K562 treated with DMSO at 1 percent for 4 hours (cell line): Measurements from ENCODE around the gene TMEM31. TPM values are rescaled to one million over a fixed set of nuclear protein-coding genes. Genes with fewer than 3 reads are reported as not detected.

Experiments
- total RNA-seq: library from RNA; unstranded; fragments of 300-600 nt; gene quantifications from 2 replicates; pipeline ENCODE4 v1.2.3, GENCODE V29; 2022; ENCODE audit not compliant: insufficient read depth

TMEM31 gene, protein sequence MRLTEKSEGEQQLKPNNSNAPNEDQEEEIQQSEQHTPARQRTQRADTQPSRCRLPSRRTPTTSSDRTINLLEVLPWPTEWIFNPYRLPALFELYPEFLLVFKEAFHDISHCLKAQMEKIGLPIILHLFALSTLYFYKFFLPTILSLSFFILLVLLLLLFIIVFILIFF
- total RNA-seq = not detected in 2 replicates

DNA sequence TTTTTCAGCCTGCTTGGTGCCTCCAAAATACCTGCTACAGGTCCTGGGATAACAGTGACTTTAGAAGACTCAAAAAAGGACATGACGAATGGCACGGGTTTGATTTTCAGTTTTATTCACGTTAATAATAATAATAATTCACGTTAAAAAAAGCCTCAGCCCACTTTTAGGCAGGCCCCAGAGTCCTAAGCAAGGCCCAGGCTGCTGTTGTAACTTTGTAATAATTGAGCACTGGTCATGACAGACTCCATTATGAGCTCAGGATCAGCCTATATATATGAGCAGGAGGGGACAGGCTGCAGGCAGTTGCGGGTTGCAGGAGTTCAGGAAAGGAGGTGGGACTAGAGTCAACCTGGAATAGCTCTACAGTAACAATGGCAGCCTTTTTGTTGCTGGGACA is at the start of gene TMEM31:
Gene TMEM31 (plus strand): TSS at position 301 of the 400 bp plus-strand sequence. CDS start 1,350 bp downstream, outside the sequence.

DNA sequence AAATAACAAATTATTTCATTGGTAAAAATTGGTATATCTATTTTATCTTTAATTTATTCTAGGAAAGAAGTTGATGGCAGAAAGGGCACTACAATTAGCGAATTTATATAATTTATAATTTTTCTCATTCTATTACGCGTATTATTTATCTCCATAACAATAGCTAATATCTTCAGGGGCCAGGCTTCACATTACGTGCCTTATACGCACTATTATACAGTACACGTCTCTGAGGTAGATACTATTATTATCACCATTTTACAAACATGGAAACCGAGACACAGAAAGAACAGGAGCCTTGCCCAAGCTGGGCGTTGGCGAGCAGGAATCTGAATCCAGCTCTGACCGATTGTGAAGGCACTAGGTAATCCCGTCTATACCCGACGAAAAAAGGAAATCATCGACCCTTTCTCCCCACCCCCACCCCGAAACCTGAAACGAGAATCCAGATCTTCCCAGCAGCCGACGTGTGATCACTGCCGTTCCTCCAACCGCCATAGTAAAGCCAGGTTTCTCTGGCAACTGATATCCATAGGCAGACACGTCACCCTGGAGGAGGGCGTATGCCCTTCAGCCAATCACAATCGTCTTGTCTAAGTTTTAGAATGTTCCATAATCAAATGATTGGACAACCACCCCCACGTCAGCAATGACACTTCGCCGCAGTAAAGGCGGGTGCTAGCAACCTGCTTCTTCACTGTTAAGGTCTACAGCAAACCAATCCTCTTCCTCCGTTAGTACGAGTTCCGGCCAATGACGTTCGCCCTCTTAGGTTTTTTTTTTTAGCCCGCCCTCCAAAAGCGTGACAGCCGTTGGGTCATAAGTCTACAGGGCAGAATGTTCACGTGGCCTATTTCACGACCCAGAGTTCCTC is 24.3 kb upstream of the TMEM31 start, which contains the start of gene MORF4L2:
Gene MORF4L2 (minus strand): TSS at position 501 of the 874 bp plus-strand sequence. CDS start 9,672 bp downstream, outside the sequence.

Other genes with a start within 250 kb of the TMEM31 start
- gene RAB40A, start 191.4 kb upstream of the TMEM31 start, total RNA-seq = 0.30 and 0.88 TPM in 2 replicates
- gene TCEAL4, start 125.4 kb upstream of the TMEM31 start, total RNA-seq = 6.7 and 6.9 TPM in 2 replicates
- not detected in 2 replicates for gene TCEAL3, start 102.9 kb upstream of the TMEM31 start, total RNA-seq
- gene TCEAL1, start 81.9 kb upstream of the TMEM31 start, total RNA-seq = 1.5 TPM in 1 of 2 replicates, not detected in the other
- 335 and 405 TPM in 2 replicates for gene MORF4L2, start 24.2 kb upstream of the TMEM31 start, total RNA-seq
- gene PLP1, start 65.9 kb downstream of the TMEM31 start, total RNA-seq = not detected in 2 replicates
- gene RAB9B, start 121.3 kb downstream of the TMEM31 start, total RNA-seq = not detected in 2 replicates